Large intestine (tissue), 1 donor: ENCODE measurements around the gene ZFR. TPM values are rescaled to one million over a fixed set of nuclear protein-coding genes. Genes with fewer than 3 reads are reported as not detected.

Experiments used
- polyA plus RNA-seq: library from polyadenylated mRNA; unstranded; fragments of 120-200 nt; gene quantifications from one replicate; pipeline ENCODE4 v1.2.1, GENCODE V29; 2013

The ZFR gene
- polyA plus RNA-seq, 1 donor = 75.2 TPM

Other genes starting within 250 kb of the ZFR start
- gene MTMR12, start 131.8 kb downstream of the ZFR start, polyA plus RNA-seq = 19.1 TPM
- gene SUB1, start 140.8 kb upstream of the ZFR start, polyA plus RNA-seq = 237 TPM